C4-2B (cell line): ENCODE results near the gene DLL3.

Experiments used
- ZFX ChIP-seq: fragments of 450-650 bp; IDR thresholded peaks from 2 replicates; pipeline ENCODE4 v1.6.1; 2017
- TF ChIP-seq, protein P1 (sequence below): fragments of 450-650 bp; conservative IDR thresholded peaks from 2 replicates; pipeline ENCODE4 v1.5.1; 2017; ENCODE audit warnings: mild to moderate bottlenecking

DNA sequence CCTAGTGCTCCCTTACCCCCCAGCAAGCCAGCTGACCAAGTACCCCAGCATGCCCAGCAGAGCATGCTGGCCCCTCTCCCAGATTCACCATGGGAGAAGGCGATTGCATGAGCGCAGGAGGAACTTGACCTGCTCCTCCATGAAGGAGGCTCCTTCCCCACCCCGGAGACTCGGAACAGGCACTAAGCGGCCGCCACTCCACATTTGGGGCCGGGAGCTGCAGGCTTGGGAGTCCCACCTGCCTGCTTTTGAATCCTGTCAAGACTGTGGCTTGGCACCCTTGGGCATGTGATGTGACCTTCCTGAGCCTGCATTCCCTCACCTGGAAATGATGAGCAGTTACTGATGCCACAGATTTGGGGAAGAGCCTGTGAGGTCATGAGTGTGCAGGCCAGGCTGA is 30.8 kb upstream of the DLL3 start:
- TF ChIP-seq, protein P1, sequence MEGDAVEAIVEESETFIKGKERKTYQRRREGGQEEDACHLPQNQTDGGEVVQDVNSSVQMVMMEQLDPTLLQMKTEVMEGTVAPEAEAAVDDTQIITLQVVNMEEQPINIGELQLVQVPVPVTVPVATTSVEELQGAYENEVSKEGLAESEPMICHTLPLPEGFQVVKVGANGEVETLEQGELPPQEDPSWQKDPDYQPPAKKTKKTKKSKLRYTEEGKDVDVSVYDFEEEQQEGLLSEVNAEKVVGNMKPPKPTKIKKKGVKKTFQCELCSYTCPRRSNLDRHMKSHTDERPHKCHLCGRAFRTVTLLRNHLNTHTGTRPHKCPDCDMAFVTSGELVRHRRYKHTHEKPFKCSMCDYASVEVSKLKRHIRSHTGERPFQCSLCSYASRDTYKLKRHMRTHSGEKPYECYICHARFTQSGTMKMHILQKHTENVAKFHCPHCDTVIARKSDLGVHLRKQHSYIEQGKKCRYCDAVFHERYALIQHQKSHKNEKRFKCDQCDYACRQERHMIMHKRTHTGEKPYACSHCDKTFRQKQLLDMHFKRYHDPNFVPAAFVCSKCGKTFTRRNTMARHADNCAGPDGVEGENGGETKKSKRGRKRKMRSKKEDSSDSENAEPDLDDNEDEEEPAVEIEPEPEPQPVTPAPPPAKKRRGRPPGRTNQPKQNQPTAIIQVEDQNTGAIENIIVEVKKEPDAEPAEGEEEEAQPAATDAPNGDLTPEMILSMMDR = no peak
- no peak for TF ChIP-seq ZFX
